GM23248 (cell line): ENCODE results near the gene SLFN5. TPM values are rescaled to one million over a fixed set of nuclear protein-coding genes. Genes with fewer than 3 reads are reported as not detected.
A peak's percentile ranks its signal among the peaks of the same experiment; 100 is the strongest.
"Not testable (repeated sequence)": the region's sequence is repeated elsewhere in the genome, so short reads cannot be mapped to it uniquely, and the experiment has no call there.

Source experiments
- DNase-seq: peaks from one replicate; pipeline ENCODE4 v3.0.0-alpha.2; 2015
- H2AFZ ChIP-seq: fragments of 200-600 bp; sonication (generic); 2 replicates; pipeline ENCODE4 v1.6.1; 2016; ENCODE audit warnings: antibody characterized with exemption
- H3F3A ChIP-seq: fragments of 200-600 bp; sonication (generic); 2 replicates; pipeline ENCODE4 v1.6.1; 2016; ENCODE audit warnings: mild to moderate bottlenecking, antibody characterized with exemption, mixed run types; ENCODE audit not compliant: insufficient read depth
- H3K27ac ChIP-seq: fragments of 200-600 bp; sonication (generic); 2 replicates; pipeline ENCODE4 v1.5.1; 2016; ENCODE audit warnings: mild to moderate bottlenecking
- H3K27me3 ChIP-seq: fragments of 200-600 bp; sonication (generic); replicated peaks from 2 replicates; pipeline ENCODE4 v1.6.1; 2016; ENCODE audit warnings: mild to moderate bottlenecking; ENCODE audit not compliant: insufficient read depth
- H3K36me3 ChIP-seq: fragments of 200-600 bp; sonication (generic); 2 replicates; pipeline ENCODE4 v1.6.1; 2016; ENCODE audit warnings: low read depth, mild to moderate bottlenecking
- H3K4me1 ChIP-seq: fragments of 200-600 bp; sonication (generic); 2 replicates; pipeline ENCODE4 v1.6.1; 2016; ENCODE audit warnings: mild to moderate bottlenecking; ENCODE audit not compliant: insufficient read depth
- H3K4me2 ChIP-seq: fragments of 200-600 bp; sonication (generic); one replicate; pipeline ENCODE4 v1.6.1; 2016; ENCODE audit warnings: mild to moderate bottlenecking; ENCODE audit not compliant: unreplicated experiment
- H3K4me3 ChIP-seq: fragments of 200-600 bp; sonication (generic); 2 replicates; pipeline ENCODE4 v1.5.1; 2016; ENCODE audit warnings: mild to moderate bottlenecking
- H3K79me2 ChIP-seq: fragments of 200-600 bp; sonication (generic); 2 replicates; pipeline ENCODE4 v1.6.1; 2016; ENCODE audit warnings: mild to moderate bottlenecking; ENCODE audit not compliant: insufficient read depth
- H3K9ac ChIP-seq: fragments of 200-600 bp; sonication (generic); 2 replicates; pipeline ENCODE4 v1.6.1; 2016; ENCODE audit warnings: mild to moderate bottlenecking
- H3K9me2 ChIP-seq: fragments of 200-600 bp; sonication (generic); 2 replicates; pipeline ENCODE4 v1.6.1; 2016; ENCODE audit warnings: mixed run types, mild to moderate bottlenecking, moderate library complexity; ENCODE audit not compliant: insufficient read depth
- H3K9me3 ChIP-seq: fragments of 200-600 bp; sonication (generic); one replicate; pipeline ENCODE4 v1.6.1; 2017; ENCODE audit warnings: low read depth
- H4K20me1 ChIP-seq: fragments of 200-600 bp; sonication (generic); 2 replicates; pipeline ENCODE4 v1.6.0; 2016; ENCODE audit not compliant: insufficient read depth
- EZH2 ChIP-seq: fragments of 200-600 bp; sonication (generic); IDR thresholded peaks from 2 replicates; pipeline ENCODE4 v1.6.1; 2018; ENCODE audit warnings: antibody characterized with exemption, mild to moderate bottlenecking; ENCODE audit not compliant: insufficient read depth, poor library complexity, severe bottlenecking
- EZH2phosphoT487 ChIP-seq: fragments of 200-600 bp; sonication (generic); IDR thresholded peaks from 2 replicates; pipeline ENCODE4 v1.6.1; 2018; ENCODE audit warnings: antibody characterized with exemption, moderate library complexity, mild to moderate bottlenecking, low read depth; ENCODE audit not compliant: insufficient read depth
- WGBS, 2 experiments: methylation state at CpG; one replicate each; pipeline ENCODE4 v1.1.6; 2015 to 2017; ENCODE audit warnings: low lambda C conversion rate in 2 of 2, low coverage in 1 of 2; ENCODE audit errors: missing lambda C conversion rate in 2 of 2; 5-methylcytosine and 5-hydroxymethylcytosine counted together
- in situ Hi-C: fragments of 300-500 bp; cut with MboI; formaldehyde crosslinking; loops from 2 replicates; pipeline ENCODE4 v1.15.0; 2020
- polyA plus RNA-seq: library from polyadenylated mRNA; unstranded; fragments of >200 nt; fragmentation: Nextera tagmentation; extraction: Ambion mirVana; gene quantifications from 2 replicates; pipeline ENCODE4 v1.2.1, GENCODE V29; 2016
- total RNA-seq: library from RNA; depleted of rRNA; stranded (reverse); fragments of >200 nt; shearing (Covaris generic); gene quantifications from 2 replicates; pipeline ENCODE4 v1.2.3, GENCODE V29; 2014; rRNA removed

The SLFN5 gene
- total RNA-seq: 57.3 and 72.7 TPM in 2 replicates
- polyA plus RNA-seq: 33.4 and 33.9 TPM in 2 replicates

GRCh38 chr17:35242805-35243560 lies at the start of gene SLFN5:
Gene SLFN5 (plus strand): TSS chr17:35243072. CDS start chr17:35258691, 15,619 bp downstream.
- H3K4me2 ChIP-seq: peak within 1 kb of the TSS; percentile 93
- DNase-seq: peak; percentile 94
- no peaks in the 10 kb centered on the region for H4K20me1 ChIP-seq
- TF ChIP-seq EZH2phosphoT487 (no peak), EZH2 (no peak)
- no peaks in the 10 kb centered on the region for H3K27me3 ChIP-seq
- H3K9me2 ChIP-seq: no peaks in the 10 kb centered on the region
- H3K9ac ChIP-seq: peak within 1 kb of the TSS; percentile 100
- WGBS, 2 experiments: 2% methylated on average over 40 to 44 of the region's 44 CpGs
- H3K27ac ChIP-seq: peak within 1 kb of the TSS; percentile 100
- H3K79me2 ChIP-seq: peaks cover 46% of the 10 kb centered on the region
- H3K4me3 ChIP-seq: peak within 1 kb of the TSS; percentile 98
- in situ Hi-C loops: no loop called here
- peaks cover 37% of the 10 kb centered on the region for H3K4me1 ChIP-seq
- 0 out of 2 replicates have a peak, but pooled peaks cover 6% of the 10 kb centered on the region for H3K36me3 ChIP-seq
- peaks cover 31% of the 10 kb centered on the region for H3F3A ChIP-seq
- no peaks in the 10 kb centered on the region for H3K9me3 ChIP-seq
- peak within 1 kb of the TSS; percentile 86 for H2AFZ ChIP-seq

GRCh38 chr17:35194001-35194400 lies 48.9 kb upstream of the SLFN5 start, which contains the start of gene SLC35G3:
Gene SLC35G3 (minus strand): TSS chr17:35194393. CDS start chr17:35194307, 86 bp downstream.
- H2AFZ ChIP-seq, H3K9ac ChIP-seq, DNase-seq, H3K4me1 ChIP-seq, H3K79me2 ChIP-seq, H3K4me3 ChIP-seq, H3K27me3 ChIP-seq, H3F3A ChIP-seq, H3K9me2 ChIP-seq, H3K36me3 ChIP-seq, H3K27ac ChIP-seq, H3K9me3 ChIP-seq, H4K20me1 ChIP-seq, H3K4me2 ChIP-seq, in situ Hi-C loops: not testable (repeated sequence)
- WGBS, 2 experiments: 75 to 79% methylated on average over 12 of the region's 12 CpGs

DNA sequence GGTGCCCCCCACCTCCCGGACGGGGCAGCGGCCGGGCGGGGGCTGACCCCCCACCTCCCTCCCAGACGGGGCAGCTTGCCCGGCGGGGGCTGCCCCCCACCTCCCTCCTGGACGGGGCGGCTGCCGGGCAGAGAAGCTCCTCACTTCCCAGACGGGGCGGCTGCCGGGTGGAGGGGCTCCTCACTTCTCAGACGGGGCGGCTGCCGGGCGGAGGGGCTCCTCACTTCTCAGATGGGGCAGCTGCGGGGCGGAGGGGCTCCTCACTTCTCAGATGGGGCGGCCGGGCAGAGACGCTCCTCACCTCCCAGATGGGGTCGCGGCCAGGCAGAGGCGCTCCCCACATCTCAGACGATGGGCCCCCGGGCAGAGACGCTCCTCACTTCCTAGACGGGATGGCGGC lies 47.8 kb upstream of the SLFN5 start:
- H3K9me3 ChIP-seq, H3K4me2 ChIP-seq, H2AFZ ChIP-seq, H4K20me1 ChIP-seq, in situ Hi-C loops, DNase-seq, H3K27ac ChIP-seq, H3K36me3 ChIP-seq, H3K27me3 ChIP-seq, H3K79me2 ChIP-seq, H3F3A ChIP-seq, H3K9ac ChIP-seq, H3K4me3 ChIP-seq, H3K9me2 ChIP-seq, H3K4me1 ChIP-seq: not testable (repeated sequence)
- 83 to 84% methylated on average over 14 to 31 of the region's 31 CpGs for WGBS, 2 experiments

DNA sequence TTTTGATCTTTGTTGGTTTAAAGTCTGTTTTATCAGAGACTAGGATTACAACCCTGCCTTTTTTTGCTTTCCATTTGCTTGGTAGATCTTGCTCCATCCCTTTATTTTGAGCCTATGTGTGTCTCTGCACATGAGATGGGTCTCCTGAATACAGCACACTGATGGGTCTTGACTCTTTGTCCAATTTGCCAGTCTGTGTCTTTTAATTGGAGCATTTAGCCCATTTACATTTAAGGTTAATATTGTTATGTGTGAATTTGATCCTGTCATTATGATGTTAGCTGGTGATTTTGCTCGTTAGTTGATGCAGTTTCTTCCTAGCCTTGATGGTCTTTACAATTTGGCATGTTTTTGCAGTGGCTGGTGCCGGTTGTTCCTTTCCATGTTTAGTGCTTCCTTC lies 40.3 kb upstream of the SLFN5 start:
- in situ Hi-C loops, H3K79me2 ChIP-seq, H3K27me3 ChIP-seq, H3K4me3 ChIP-seq, H3K4me1 ChIP-seq, DNase-seq, H3K9ac ChIP-seq, H3K4me2 ChIP-seq, H2AFZ ChIP-seq, H3K36me3 ChIP-seq, H4K20me1 ChIP-seq, H3K27ac ChIP-seq, H3K9me3 ChIP-seq, H3F3A ChIP-seq, H3K9me2 ChIP-seq: not testable (repeated sequence)
- WGBS, 2 experiments: 31 to 38% methylated on average over 2 of the region's 2 CpGs

DNA sequence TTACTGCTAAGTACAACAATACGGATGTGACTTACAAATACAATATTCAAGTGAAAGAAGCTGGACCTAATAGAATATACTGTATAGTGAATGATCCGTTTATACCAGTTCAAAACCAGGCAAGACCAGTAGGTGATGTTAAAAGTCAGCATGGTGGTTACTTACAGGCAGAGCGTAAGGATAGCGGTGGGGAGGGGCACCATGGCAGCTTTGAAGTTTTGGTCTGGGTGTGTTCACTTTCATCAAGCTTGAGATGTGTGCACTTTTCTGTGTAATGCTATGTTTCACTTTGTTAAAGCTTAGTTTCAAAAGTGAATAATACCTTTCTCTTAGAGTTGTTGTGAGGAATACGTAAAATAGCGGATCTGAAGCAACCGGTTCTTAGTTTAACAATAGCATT lies 32.1 kb upstream of the SLFN5 start:
- in situ Hi-C loops: no loop called here
- Histone ChIP-seq H3K9me3 (no peaks in the 10 kb centered on the region), H4K20me1 (no peaks in the 10 kb centered on the region), H3K27ac (no peak overlapping the region), H3K9ac (no peak overlapping the region), H3K4me2 (no peak overlapping the region), H3K4me1 (no peaks in the 10 kb centered on the region), H3F3A (no peaks in the 10 kb centered on the region), H3K27me3 (peaks cover 4% of the 10 kb centered on the region), H3K9me2 (no peaks in the 10 kb centered on the region), H3K4me3 (no peak overlapping the region), H3K79me2 (no peaks in the 10 kb centered on the region), H2AFZ (no peak overlapping the region), H3K36me3 (no peaks in the 10 kb centered on the region)
- no peak for TF ChIP-seq EZH2phosphoT487
- TF ChIP-seq EZH2: no peak
- DNase-seq: no peak
- 57 to 63% methylated on average over 7 of the region's 7 CpGs for WGBS, 2 experiments
